Measurements from ENCODE around the gene BAZ1A. TPM values are rescaled to one million over a fixed set of nuclear protein-coding genes. Genes with fewer than 3 reads are reported as not detected.
A peak's percentile ranks its signal among the peaks of the same experiment; 100 is the strongest.

Gene BAZ1A
- total RNA-seq, 2 experiments from 2014 or later: 53.9 to 75.2 TPM

- ATAC-seq (no peak), DNase-seq (no peak)
- CTCF ChIA-PET: interaction anchor here (0.9 to 3.4 kb wide), 2 partner anchors 48 kb away, joined by 3 to 43 read pairs; no protein-coding TSS in a partner anchor
- peaks cover 7% of the 10 kb centered on the region for H3K4me1 Mint-ChIP-seq
- H3K27ac Mint-ChIP-seq: no peak overlapping the region
- no peaks in the 10 kb centered on the region for H3K9me3 Mint-ChIP-seq (ENCODE audit: low read depth)
- intact Hi-C loops (cut with DNase I, micrococcal nuclease): loop anchor here in 1 of 2 experiments (10.0 kb wide), 1 partner anchor 386 kb away; no protein-coding TSS in a partner anchor
- H3K36me3 Mint-ChIP-seq (ENCODE audit: low read depth): no peaks in the 10 kb centered on the region
- POLR2A ChIA-PET: no interaction called here
- no peaks in the 10 kb centered on the region for H3K27me3 Mint-ChIP-seq
- no peak overlapping the region for H3K4me3 Mint-ChIP-seq
Measured at GRCh38 chr14:34721129-34721528, 154.0 kb downstream of the BAZ1A start.

DNA sequence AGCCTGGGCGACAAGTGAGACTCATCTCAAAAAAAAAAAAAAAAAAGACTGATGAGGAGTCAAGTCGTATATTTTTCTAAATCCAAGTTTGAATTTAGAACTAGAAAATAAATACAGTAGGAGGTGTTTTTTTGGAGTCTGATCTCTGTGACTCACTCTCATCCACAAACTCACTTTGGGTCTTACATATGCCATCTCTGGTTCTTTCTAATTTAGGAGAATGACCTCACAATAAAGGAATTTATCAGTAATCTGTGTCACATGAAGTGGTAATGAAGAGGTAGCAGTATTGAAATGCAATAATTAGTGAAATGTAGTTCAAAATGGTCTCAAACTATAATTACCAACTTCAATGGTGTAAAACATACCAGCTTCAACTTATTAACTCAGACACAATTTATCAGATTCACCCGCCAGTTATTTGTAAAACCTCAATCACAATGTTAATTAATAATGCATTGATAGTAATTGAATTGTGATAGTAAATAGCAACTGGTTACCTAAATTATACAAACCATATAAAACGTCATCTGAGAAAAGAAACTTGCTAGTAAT is 156.3 kb downstream of the BAZ1A start:
- ChIA-PET CTCF (interaction anchor here (0.7 to 1.5 kb wide), 3 partner anchors 18 to 47 kb away, joined by 3 read pairs; no protein-coding TSS in a partner anchor), POLR2A (no interaction called here)
- H3K27me3 Mint-ChIP-seq: no peaks in the 10 kb centered on the region
- peaks cover 1% of the 10 kb centered on the region for H3K36me3 Mint-ChIP-seq (ENCODE audit: low read depth)
- intact Hi-C loops (cut with DNase I, micrococcal nuclease): loop anchor here in 1 of 2 experiments (10.0 kb wide), 1 partner anchor 266 kb away; the partner anchor contains the start of gene SRP54
- no peak overlapping the region for H3K27ac Mint-ChIP-seq
- ATAC-seq (no peak), DNase-seq (no peak)
- peaks cover 14% of the 10 kb centered on the region for H3K4me1 Mint-ChIP-seq
- H3K4me3 Mint-ChIP-seq: no peak overlapping the region
- no peaks in the 10 kb centered on the region for H3K9me3 Mint-ChIP-seq (ENCODE audit: low read depth)

DNA sequence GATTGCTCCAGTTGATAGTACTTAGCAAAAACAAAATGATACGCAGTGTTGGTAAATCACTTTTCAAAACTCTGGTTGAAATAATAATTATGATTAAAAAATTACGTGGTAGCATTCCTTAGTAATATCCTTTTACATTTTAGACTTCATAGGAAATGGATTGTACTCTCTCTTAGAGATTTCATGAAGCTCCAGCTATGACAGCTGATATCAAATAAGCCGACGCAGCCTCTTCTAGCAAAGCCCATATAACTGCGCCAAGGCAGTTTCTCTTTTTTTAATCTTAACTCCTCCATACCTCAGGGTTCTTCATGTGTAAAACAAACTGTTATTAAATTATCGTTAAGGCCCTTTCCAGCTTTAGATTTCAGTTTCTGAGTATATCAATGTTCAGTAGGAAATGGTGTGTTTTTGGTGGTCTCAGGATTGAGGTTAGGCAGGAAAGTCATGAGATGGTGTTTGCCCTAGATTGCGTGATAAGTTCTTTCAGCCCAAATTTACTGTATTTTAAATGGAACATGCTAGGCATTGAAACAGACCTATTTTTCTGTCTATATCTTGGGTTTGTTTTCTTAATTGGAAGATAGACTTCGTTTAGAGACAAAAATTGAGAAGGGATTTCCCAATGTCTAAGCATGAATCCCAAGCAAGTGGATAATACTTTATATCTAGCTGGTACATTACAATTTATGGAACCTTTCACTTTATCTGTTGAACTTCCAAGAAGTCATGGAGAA is 159.9 kb downstream of the BAZ1A start:
- Mint-ChIP-seq H3K27ac (peak overlapping the region; percentile 59), H3K4me3 (peak overlapping the region; percentile 91), H3K4me1 (peaks cover 21% of the 10 kb centered on the region), H3K36me3 (ENCODE audit: low read depth) (peaks cover 12% of the 10 kb centered on the region), H3K27me3 (no peaks in the 10 kb centered on the region), H3K9me3 (ENCODE audit: low read depth) (no peaks in the 10 kb centered on the region)
- ChIA-PET POLR2A (interaction anchor here (1.0 kb wide), 1 partner anchor 9 kb away, joined by 3 read pairs; no protein-coding TSS in a partner anchor), CTCF (interaction anchor here (0.8 to 1.3 kb wide), 5 partner anchors 10 to 707 kb away, joined by 3 to 5 read pairs (median 4); no protein-coding TSS in a partner anchor)
- intact Hi-C loops (cut with DNase I, micrococcal nuclease): loop anchor here (2.0 to 10.0 kb wide), 2 partner anchors 268 to 270 kb away; partner anchors contain the start of gene SRP54 (in 2 of the 2)
- ATAC-seq (no peak), DNase-seq (no peak)

GRCh38 chr14:34714320-34715126 is 160.6 kb downstream of the BAZ1A start, which contains the start of gene CFL2:
CFL2 (minus strand) TSS chr14:34714593; CDS start chr14:34714540, 53 bp downstream.
- intact Hi-C loops (cut with DNase I, micrococcal nuclease): loop anchor here (1.0 to 10.0 kb wide), 8 partner anchors 82 to 332 kb away; partner anchors contain the start of genes SNX6 (in 2 of the 2), SRP54 (in 2 of the 2), FAM177A1 (in 1 of the 2) and SPTSSA (in 1 of the 2)
- Mint-ChIP-seq H3K4me1 (peaks cover 21% of the 10 kb centered on the region), H3K4me3 (peak within 1 kb of the TSS; percentile 91), H3K27ac (peak within 1 kb of the TSS; percentile 91), H3K36me3 (ENCODE audit: low read depth) (peaks cover 12% of the 10 kb centered on the region), H3K27me3 (no peaks in the 10 kb centered on the region), H3K9me3 (ENCODE audit: low read depth) (no peaks in the 10 kb centered on the region)
- CTCF ChIA-PET: interaction anchor here (0.5 to 6.9 kb wide), 4 partner anchors 9 to 379 kb away, joined by 3 to 65 read pairs (median 4); no protein-coding TSS in a partner anchor
- ATAC-seq: peak; percentile 84
- POLR2A ChIA-PET: interaction anchor here (0.7 to 0.9 kb wide), 4 partner anchors 11 to 1064 kb away, joined by 3 to 4 read pairs (median 3); partner anchors contain the start of gene NFKBIA
- peak; percentile 79 for DNase-seq

- Mint-ChIP-seq H3K36me3 (ENCODE audit: low read depth) (peaks cover 12% of the 10 kb centered on the region), H3K4me3 (peak overlapping the region; percentile 91), H3K4me1 (peaks cover 21% of the 10 kb centered on the region), H3K9me3 (ENCODE audit: low read depth) (no peaks in the 10 kb centered on the region), H3K27me3 (no peaks in the 10 kb centered on the region), H3K27ac (peak overlapping the region; percentile 91)
- intact Hi-C loops (cut with DNase I, micrococcal nuclease): loop anchor here (1.0 to 10.0 kb wide), 8 partner anchors 81 to 333 kb away; partner anchors contain the start of genes SNX6 (in 2 of the 2), SRP54 (in 2 of the 2), FAM177A1 (in 1 of the 2) and SPTSSA (in 1 of the 2)
- peak; percentile 13 for ATAC-seq
- ChIA-PET CTCF (interaction anchor here (0.8 to 6.9 kb wide), 2 partner anchors 10 to 40 kb away, joined by 3 to 65 read pairs; no protein-coding TSS in a partner anchor), POLR2A (interaction anchor here (0.7 to 0.9 kb wide), 4 partner anchors 11 to 1065 kb away, joined by 3 to 4 read pairs (median 3); partner anchors contain the start of gene NFKBIA)
- peak; percentile 68 for DNase-seq
Measured at GRCh38 chr14:34713681-34714319, 161.4 kb downstream of the BAZ1A start.

DNA sequence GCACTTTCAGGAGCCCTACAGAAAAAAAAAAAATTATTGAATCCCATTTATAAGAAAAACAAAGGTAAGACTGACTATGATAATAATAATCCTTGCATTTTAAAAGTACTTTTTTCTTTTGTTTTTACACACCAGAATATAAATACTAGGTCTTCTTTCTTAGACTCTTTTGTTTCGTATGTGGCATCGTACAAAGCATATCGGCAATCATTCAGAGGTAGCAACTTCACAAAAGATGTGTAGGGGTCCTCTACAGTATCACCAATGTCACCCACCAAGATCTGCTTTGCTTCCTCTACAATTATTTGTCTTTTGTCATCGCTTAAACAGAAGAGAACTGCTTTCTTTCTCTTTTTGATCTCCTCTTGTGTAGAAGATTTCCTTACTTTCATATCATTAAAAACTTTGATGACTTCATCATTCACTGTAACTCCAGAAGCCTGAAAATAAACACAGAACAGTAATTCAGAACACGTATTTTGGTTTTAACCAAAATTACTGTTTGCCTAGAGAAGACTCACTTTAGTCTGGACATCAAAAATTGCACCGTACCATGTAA is 162.0 kb downstream of the BAZ1A start:
- H3K4me1 Mint-ChIP-seq: peaks cover 21% of the 10 kb centered on the region
- H3K4me3 Mint-ChIP-seq: peak overlapping the region; percentile 91
- intact Hi-C loops (cut with DNase I, micrococcal nuclease): loop anchor here (5.0 to 10.0 kb wide), 4 partner anchors 81 to 272 kb away; partner anchors contain the start of genes SNX6 (in 1 of the 2), SPTSSA (in 1 of the 2) and SRP54 (in 1 of the 2)
- no peaks in the 10 kb centered on the region for H3K27me3 Mint-ChIP-seq
- peak overlapping the region; percentile 91 for H3K27ac Mint-ChIP-seq
- H3K9me3 Mint-ChIP-seq (ENCODE audit: low read depth): no peaks in the 10 kb centered on the region
- DNase-seq (no peak), ATAC-seq (no peak)
- ChIA-PET CTCF (interaction anchor here (6.9 kb wide), 1 partner anchor 10 kb away, joined by 65 read pairs; no protein-coding TSS in a partner anchor), POLR2A (no interaction called here)
- peaks cover 12% of the 10 kb centered on the region for H3K36me3 Mint-ChIP-seq (ENCODE audit: low read depth)

DNA sequence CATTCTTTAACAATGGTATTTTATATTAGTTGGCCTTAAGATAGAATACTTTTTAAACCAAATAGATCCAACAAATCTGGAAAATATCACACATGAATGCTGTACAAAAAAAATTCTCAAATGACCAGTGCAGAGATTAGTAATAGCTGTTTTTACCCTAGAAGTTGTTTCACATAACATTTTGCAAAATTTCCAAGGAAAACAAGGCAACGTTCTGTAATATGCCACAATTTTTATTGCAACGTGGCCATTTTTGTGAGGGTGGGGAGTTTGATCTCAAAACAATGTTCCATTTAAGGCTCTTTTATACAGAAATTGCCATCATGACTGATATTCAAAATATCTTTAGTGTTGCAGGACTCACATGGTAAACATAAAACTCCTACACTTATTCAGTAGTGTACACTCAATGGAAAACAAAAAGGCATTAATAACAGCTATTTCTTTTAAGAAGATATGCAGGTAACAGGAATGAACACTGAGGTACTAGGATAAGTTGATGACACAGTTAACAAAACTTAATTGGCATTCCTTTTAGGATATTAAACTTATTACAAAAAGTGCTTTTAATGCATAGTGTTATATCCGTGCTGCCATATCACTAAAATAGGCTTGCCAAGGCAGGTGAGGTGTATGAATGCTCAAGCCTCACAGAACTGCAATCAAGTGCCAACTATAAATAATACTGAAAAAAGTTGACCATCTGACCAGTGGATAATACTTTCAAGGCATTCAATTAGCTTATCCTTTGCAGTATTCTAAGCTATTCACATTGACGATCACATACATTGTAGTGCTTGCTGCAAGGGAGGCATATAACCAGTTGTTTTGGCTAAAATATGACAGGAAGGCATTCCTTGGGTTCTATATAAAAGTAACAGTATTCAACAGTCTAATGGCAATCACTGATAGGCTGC is 163.1 kb downstream of the BAZ1A start:
- Mint-ChIP-seq H3K27me3 (no peaks in the 10 kb centered on the region), H3K9me3 (ENCODE audit: low read depth) (no peaks in the 10 kb centered on the region), H3K36me3 (ENCODE audit: low read depth) (peaks cover 12% of the 10 kb centered on the region), H3K27ac (no peak overlapping the region), H3K4me1 (peaks cover 21% of the 10 kb centered on the region), H3K4me3 (no peak overlapping the region)
- ATAC-seq (no peak), DNase-seq (no peak)
- POLR2A ChIA-PET: interaction anchor here (0.6 kb wide), 1 partner anchor 947 kb away, joined by 4 read pairs; no protein-coding TSS in a partner anchor
- intact Hi-C loops (cut with DNase I, micrococcal nuclease): loop anchor here (5.0 to 10.0 kb wide), 4 partner anchors 80 to 273 kb away; partner anchors contain the start of genes SNX6 (in 1 of the 2), SPTSSA (in 1 of the 2) and SRP54 (in 1 of the 2)
- CTCF ChIA-PET: interaction anchor here (0.6 to 6.9 kb wide), 3 partner anchors 11 to 596 kb away, joined by 4 to 65 read pairs (median 21); no protein-coding TSS in a partner anchor

GRCh38 chr14:34711169-34711568 is 164.0 kb downstream of the BAZ1A start:
- CTCF ChIA-PET: interaction anchor here (0.8 to 6.9 kb wide), 3 partner anchors 12 to 41 kb away, joined by 4 to 65 read pairs (median 21); no protein-coding TSS in a partner anchor
- peaks cover 21% of the 10 kb centered on the region for H3K4me1 Mint-ChIP-seq
- intact Hi-C loops (cut with DNase I, micrococcal nuclease): loop anchor here (5.0 to 10.0 kb wide), 4 partner anchors 79 to 274 kb away; partner anchors contain the start of genes SNX6 (in 1 of the 2), SPTSSA (in 1 of the 2) and SRP54 (in 1 of the 2)

GRCh38 chr14:34710744-34711143 is 164.4 kb downstream of the BAZ1A start:
- ChIA-PET CTCF (interaction anchor here (0.8 to 6.9 kb wide), 4 partner anchors 9 to 41 kb away, joined by 4 to 65 read pairs (median 12); no protein-coding TSS in a partner anchor), POLR2A (interaction anchor here (0.5 kb wide), 2 partner anchors 78 to 543 kb away, joined by 3 to 5 read pairs; no protein-coding TSS in a partner anchor)
- Mint-ChIP-seq H3K4me1 (peaks cover 21% of the 10 kb centered on the region), H3K4me3 (no peak overlapping the region), H3K27me3 (no peaks in the 10 kb centered on the region), H3K9me3 (ENCODE audit: low read depth) (no peaks in the 10 kb centered on the region), H3K36me3 (ENCODE audit: low read depth) (peaks cover 12% of the 10 kb centered on the region), H3K27ac (no peak overlapping the region)
- no peak for DNase-seq
- intact Hi-C loops (cut with DNase I, micrococcal nuclease): loop anchor here (5.0 to 10.0 kb wide), 4 partner anchors 78 to 274 kb away; partner anchors contain the start of genes SNX6 (in 1 of the 2), SPTSSA (in 1 of the 2) and SRP54 (in 1 of the 2)
- no peak for ATAC-seq

More at GRCh38 chr14:34711169-34711568, 164.0 kb downstream of the BAZ1A start:
- DNase-seq (no peak), ATAC-seq (no peak)
- Mint-ChIP-seq H3K9me3 (ENCODE audit: low read depth) (no peaks in the 10 kb centered on the region), H3K4me3 (no peak overlapping the region), H3K36me3 (ENCODE audit: low read depth) (peaks cover 12% of the 10 kb centered on the region), H3K27ac (no peak overlapping the region), H3K27me3 (no peaks in the 10 kb centered on the region)
- POLR2A ChIA-PET: no interaction called here
